Measurements from ENCODE around the gene WDR1.

DNA sequence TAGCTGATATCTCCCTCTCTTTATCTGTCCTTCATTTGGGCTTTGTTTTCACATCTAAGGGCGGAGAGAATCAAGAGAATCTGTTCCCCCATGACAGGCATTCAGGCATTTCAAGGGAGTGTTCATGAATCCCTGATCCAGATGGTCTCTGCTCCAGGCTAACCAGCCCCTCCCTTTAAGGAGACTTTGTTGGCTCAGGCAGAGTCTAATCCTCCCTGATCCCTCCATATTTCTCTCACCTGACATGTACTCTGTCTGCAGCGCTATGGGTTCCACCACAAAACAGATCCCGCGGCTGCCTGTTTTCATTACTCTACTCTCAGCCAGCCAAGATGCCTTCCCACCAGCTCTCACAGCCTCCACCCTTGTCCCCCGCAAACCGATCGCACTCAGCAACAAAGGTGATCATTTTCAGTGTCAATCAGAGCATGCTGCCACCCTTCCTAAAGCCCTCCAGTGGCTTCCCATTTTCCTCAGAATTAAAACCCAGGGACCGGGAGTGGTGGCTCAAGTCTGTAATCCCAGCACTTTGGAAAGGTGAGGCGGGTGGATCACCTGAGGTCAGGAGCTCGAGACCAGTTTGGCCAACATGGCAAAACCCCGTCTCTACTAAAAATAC, 65.0 kb downstream of the WDR1 start:
- TF ChIP-seq, protein P1, sequence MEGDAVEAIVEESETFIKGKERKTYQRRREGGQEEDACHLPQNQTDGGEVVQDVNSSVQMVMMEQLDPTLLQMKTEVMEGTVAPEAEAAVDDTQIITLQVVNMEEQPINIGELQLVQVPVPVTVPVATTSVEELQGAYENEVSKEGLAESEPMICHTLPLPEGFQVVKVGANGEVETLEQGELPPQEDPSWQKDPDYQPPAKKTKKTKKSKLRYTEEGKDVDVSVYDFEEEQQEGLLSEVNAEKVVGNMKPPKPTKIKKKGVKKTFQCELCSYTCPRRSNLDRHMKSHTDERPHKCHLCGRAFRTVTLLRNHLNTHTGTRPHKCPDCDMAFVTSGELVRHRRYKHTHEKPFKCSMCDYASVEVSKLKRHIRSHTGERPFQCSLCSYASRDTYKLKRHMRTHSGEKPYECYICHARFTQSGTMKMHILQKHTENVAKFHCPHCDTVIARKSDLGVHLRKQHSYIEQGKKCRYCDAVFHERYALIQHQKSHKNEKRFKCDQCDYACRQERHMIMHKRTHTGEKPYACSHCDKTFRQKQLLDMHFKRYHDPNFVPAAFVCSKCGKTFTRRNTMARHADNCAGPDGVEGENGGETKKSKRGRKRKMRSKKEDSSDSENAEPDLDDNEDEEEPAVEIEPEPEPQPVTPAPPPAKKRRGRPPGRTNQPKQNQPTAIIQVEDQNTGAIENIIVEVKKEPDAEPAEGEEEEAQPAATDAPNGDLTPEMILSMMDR (IDR thresholded peaks at IDR 0.05): no peak
- TF ChIP-seq POLR2A (IDR thresholded peaks at IDR 0.05): no peak
